Stimulated activated naive CD8-positive, alpha-beta T cell treated with anti-CD3 and anti-CD28 coated beads, Interleukin-15, Interleukin-2, amounts not matched to agents 100 ng/mL and 50 ng/mL, for 24 hours (primary cell): ENCODE measurements around the gene IQGAP3.
"Not testable (repeated sequence)": the region's sequence is repeated elsewhere in the genome, so short reads cannot be mapped to it uniquely, and the experiment has no call there.

ENCODE experiments used
- H3K27ac Mint-ChIP-seq: one replicate; pipeline ENCODE4 v1.8.0; 2021; ENCODE audit warnings: mild to moderate bottlenecking, mixed read lengths
- H3K27me3 Mint-ChIP-seq: one replicate; pipeline ENCODE4 v1.8.0; 2021; ENCODE audit warnings: mixed read lengths
- H3K36me3 Mint-ChIP-seq: one replicate; pipeline ENCODE4 v1.8.0; 2021; ENCODE audit warnings: low read depth, mixed read lengths
- H3K4me1 Mint-ChIP-seq: one replicate; pipeline ENCODE4 v1.8.0; 2021; ENCODE audit warnings: low read depth, mixed read lengths
- H3K4me3 Mint-ChIP-seq: one replicate; pipeline ENCODE4 v1.8.0; 2021; ENCODE audit warnings: mild to moderate bottlenecking, mixed read lengths
- H3K9me3 Mint-ChIP-seq: one replicate; pipeline ENCODE4 v1.8.0; 2021; ENCODE audit warnings: mixed read lengths

IQGAP3 gene

DNA sequence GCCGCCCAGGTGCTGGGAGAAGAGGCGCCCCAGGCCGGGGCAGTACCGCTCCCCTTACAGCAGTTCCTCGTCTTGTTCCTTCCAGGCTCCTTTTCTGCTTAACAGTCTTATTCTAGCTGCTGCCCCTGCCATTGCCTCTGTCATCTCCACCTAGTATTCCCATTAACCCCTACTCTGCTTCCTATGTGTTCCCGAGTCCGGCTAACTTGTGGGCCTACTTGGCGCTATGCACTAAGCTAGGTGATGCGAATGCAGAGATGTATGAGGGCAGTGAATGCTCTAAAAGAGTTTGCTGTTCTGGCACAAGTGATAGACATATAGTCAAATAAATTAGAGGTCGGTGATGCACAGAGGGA lies 276 bp upstream of the IQGAP3 start:
- H3K36me3 Mint-ChIP-seq = peaks cover 4% of the 10 kb centered on the region
- H3K9me3 Mint-ChIP-seq = no peaks in the 10 kb centered on the region
- peaks cover 25% of the 10 kb centered on the region for H3K27me3 Mint-ChIP-seq
- H3K27ac Mint-ChIP-seq = peak overlapping the region; percentile 89
- H3K4me3 Mint-ChIP-seq = peak overlapping the region; percentile 100
- H3K4me1 Mint-ChIP-seq = peaks cover 24% of the 10 kb centered on the region

DNA sequence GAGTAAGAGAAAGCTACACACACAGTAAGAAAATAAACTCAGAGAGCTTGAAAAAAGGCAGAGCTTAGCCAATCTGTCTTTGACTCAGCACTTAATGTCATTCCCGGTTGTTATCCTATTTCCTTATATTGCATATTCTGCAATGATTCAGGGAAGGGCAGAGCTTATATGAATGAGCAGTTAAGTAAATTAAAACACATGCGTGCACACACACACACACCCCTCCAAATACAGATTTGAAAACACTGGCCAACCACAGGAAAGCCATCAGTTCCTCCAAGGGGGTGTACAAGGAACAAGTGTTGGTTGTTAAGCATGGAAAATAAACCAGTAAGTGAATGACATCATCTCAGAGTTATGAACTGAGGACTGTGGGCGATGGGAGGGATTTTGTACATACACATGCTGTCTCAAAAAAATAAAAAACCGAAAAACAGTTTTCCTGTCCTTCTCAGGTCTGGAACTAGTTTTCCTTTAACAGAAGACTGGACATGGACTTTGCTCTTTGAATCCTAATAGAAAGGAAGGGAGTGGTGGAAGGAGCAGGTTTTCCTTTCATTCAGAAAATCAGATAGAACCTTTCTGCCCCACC lies 1.0 kb downstream of the IQGAP3 start:
- Mint-ChIP-seq H3K27me3 (peaks cover 25% of the 10 kb centered on the region), H3K4me3 (peak overlapping the region; percentile 100), H3K4me1 (peaks cover 24% of the 10 kb centered on the region), H3K36me3 (peaks cover 4% of the 10 kb centered on the region), H3K9me3 (no peaks in the 10 kb centered on the region), H3K27ac (no peak overlapping the region)

DNA sequence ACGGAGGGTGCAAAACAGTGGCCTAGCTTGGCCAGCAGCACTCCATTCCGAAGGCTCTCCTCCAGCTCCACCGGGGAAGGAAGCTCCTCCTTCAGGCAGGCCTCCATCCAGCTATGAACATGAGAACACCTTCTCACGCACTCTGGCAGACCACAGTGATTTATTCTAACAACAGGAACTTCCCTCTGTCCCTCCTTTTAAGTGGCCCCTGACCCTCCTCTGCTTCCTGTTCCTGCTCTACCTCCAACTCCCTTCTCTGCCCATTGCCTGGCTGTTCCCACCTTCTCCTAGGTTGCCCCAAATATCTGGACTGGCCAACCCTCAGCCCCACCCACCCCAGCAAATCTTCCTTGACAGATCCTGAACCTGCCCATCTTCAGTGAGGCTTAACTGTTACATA lies 5.9 kb downstream of the IQGAP3 start:
- no peaks in the 10 kb centered on the region for H3K9me3 Mint-ChIP-seq
- H3K27ac Mint-ChIP-seq = no peak overlapping the region
- peaks cover 9% of the 10 kb centered on the region for H3K4me1 Mint-ChIP-seq
- peaks cover 6% of the 10 kb centered on the region for H3K27me3 Mint-ChIP-seq
- H3K4me3 Mint-ChIP-seq = no peak overlapping the region
- no peaks in the 10 kb centered on the region for H3K36me3 Mint-ChIP-seq

DNA sequence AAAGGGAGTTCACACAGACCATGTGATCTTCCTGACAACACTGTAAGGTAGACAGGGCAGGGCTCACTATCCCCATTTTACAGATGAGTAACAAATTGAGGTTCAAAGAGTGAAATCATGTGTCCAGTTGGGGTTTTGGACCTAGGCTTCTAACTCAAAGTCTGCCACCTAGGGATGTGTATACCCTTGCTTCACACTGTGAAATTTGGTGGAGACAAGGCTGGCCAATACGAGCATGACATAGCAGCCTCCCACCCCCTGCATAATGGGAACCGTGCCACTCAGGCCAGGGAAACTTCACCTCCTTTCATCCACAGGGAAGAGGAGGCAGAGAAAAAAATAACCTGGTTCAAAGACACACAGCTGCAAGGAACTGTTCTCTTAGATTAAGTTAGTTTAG lies 6.8 kb downstream of the IQGAP3 start:
- H3K4me3 Mint-ChIP-seq = no peak overlapping the region
- H3K9me3 Mint-ChIP-seq = no peaks in the 10 kb centered on the region
- H3K27ac Mint-ChIP-seq = no peak overlapping the region
- no peaks in the 10 kb centered on the region for H3K27me3 Mint-ChIP-seq
- no peaks in the 10 kb centered on the region for H3K4me1 Mint-ChIP-seq
- H3K36me3 Mint-ChIP-seq = no peaks in the 10 kb centered on the region

DNA sequence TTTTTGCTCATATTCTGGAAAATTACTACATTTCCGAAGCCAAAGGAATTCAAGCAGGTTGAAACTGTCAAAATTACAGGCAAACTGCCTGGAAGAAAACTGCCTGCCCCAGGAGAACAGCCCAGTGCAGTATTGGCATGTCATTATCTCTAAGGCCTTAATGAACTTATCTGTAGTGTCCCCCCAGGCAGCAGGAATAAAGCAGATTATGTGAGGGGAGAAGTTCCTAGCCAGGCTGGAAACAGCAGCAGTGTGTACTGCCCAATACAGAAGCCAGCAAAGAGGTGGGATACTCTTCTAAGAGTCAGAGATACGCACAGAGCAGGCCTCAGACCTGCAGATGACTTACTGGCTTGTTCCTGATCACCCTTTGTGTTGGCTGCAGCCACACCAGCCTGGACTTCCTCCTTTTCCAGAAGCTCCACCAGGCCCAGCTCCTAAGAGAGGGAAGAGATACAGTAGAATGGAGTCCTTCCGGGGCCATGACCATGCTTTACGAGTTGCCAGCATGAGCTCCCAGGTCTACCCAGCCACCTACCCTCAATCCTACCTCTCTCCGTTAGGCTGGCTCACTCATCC lies 11.7 kb downstream of the IQGAP3 start:
- H3K4me3 Mint-ChIP-seq = no peak overlapping the region
- no peaks in the 10 kb centered on the region for H3K4me1 Mint-ChIP-seq
- H3K9me3 Mint-ChIP-seq = no peaks in the 10 kb centered on the region
- no peak overlapping the region for H3K27ac Mint-ChIP-seq
- H3K36me3 Mint-ChIP-seq = no peaks in the 10 kb centered on the region
- H3K27me3 Mint-ChIP-seq = no peaks in the 10 kb centered on the region

DNA sequence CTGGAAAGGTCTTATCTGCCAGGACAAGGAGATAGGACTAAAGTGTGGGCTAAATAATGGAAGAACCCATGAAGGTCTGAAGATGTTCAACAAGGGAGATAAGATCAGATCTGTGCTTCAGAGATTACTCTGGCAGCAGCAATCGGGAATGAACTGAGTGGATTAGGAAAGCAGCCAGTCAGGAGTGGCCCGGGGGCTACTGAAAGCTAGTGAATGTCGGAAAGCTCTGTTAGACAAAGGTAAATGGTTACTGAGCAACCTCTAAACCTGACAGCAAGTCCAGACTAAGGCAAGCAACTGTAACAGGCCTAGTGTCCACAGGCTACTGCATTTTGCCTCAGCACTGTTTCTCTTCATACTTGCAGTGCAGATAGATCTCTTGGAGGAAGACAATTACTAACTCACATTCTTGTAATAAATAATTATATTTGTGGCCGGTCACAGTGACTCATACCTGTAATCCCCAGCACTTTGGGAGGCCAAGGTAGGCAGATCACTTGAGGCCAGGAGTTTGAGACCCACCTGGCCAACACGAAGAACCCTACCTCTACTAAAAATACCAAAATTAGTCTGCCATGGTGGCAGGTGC lies 12.5 kb downstream of the IQGAP3 start:
- H3K27me3 Mint-ChIP-seq = no peaks in the 10 kb centered on the region
- H3K36me3 Mint-ChIP-seq = no peaks in the 10 kb centered on the region
- no peak overlapping the region for H3K4me3 Mint-ChIP-seq
- no peaks in the 10 kb centered on the region for H3K4me1 Mint-ChIP-seq
- H3K27ac Mint-ChIP-seq = no peak overlapping the region
- no peaks in the 10 kb centered on the region for H3K9me3 Mint-ChIP-seq

DNA sequence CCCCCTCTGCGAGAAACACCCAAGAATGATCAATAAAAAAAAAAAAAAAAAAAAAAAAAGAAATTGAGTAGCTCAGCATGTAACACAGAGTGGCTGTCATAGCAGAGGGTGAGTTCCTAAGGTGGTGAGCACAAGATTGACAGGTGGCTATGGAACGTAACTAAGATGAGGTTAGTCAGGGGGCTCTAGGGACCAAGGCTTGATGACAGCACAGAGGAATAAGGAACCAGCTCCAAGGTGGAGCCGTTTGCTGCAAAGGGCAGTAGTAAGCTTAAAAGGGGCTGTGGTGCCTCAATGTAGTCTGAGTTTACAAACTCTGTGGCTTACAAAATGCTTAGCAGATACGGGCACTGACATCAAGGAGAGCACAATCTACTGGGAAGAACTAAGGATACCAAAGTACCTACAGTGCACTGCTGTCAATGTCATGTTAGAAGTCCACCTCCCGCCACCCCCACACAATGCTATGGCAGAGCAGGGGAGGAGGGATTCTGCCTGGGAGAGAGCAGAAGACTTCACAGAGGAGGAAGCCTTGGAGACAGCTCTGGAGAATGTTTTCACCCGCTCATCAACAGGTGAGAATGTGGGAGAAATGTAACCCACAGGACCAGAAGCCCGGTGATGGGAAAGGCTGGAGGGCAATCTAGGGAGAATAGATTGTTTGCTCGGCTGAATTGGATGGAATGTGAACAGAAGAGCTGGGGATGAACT lies 13.1 kb downstream of the IQGAP3 start:
- Mint-ChIP-seq H3K4me3 (no peak overlapping the region), H3K4me1 (no peaks in the 10 kb centered on the region), H3K9me3 (no peaks in the 10 kb centered on the region), H3K27ac (no peak overlapping the region), H3K27me3 (no peaks in the 10 kb centered on the region), H3K36me3 (no peaks in the 10 kb centered on the region)

DNA sequence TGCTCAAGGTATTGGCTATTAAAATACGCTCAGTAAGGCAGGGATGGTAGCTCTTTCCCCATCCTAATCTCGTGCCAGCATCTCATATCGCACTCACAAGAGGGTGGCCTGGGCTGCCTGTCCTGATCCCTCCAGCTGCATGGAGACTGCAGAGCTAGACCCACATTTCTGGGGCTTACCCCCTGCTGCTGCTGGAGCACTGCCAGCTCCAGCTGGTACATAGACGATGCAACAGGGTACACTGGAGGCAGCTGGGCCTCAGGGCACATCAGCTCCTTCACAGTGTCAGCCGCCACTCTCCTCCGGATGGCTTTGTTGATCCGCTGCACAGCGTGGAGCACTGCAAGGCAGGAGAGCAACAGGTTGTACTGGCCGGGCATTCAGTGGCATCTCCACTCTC lies 16.0 kb downstream of the IQGAP3 start:
- Mint-ChIP-seq H3K27me3 (no peaks in the 10 kb centered on the region), H3K4me3 (no peak overlapping the region), H3K36me3 (no peaks in the 10 kb centered on the region), H3K9me3 (no peaks in the 10 kb centered on the region), H3K4me1 (peaks cover 12% of the 10 kb centered on the region), H3K27ac (no peak overlapping the region)

DNA sequence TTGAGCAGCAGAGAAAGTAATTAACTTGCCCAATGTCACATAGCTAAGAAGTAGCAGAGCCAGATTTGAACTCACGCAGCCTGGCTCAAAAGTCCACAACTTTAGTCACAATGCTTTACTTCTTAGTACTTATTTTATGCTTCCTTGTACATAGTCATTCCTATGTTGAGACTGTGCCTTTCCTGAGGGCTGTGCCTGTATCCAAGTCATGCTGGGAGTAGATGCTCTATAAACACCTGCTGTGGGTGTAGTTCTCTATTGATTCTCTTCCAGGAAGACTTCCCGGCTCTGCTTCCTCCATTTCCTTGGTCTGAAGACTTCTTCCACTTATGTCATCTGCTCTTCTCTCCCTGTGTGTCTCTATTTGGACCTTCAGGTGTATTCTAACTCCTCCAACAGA lies 16.6 kb downstream of the IQGAP3 start:
- peaks cover 14% of the 10 kb centered on the region for H3K4me1 Mint-ChIP-seq
- H3K27ac Mint-ChIP-seq = no peak overlapping the region
- no peaks in the 10 kb centered on the region for H3K36me3 Mint-ChIP-seq
- H3K27me3 Mint-ChIP-seq = no peaks in the 10 kb centered on the region
- no peaks in the 10 kb centered on the region for H3K9me3 Mint-ChIP-seq
- H3K4me3 Mint-ChIP-seq = no peak overlapping the region

DNA sequence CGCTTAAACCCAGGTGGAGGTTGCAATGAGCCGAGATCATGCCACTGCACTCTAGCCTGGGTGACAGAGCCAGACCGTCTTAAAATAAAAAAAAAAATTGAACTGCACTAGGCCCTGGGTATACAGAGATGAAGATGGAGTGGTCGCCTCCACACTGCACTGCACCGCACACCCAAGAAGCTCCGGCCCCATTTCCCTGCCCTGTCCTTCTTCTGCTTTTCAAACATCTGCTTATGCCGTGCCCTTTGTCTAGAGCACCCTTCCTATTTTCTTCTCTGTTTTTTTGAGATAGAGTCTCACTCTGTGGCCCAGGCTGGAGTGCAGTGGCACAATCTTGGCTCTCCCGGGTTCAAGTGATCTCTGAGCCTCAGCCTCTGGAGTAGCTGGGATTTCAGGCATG lies 17.4 kb downstream of the IQGAP3 start:
- Mint-ChIP-seq H3K36me3 (no peaks in the 10 kb centered on the region), H3K4me3 (no peak overlapping the region), H3K27me3 (no peaks in the 10 kb centered on the region), H3K4me1 (peaks cover 14% of the 10 kb centered on the region), H3K27ac (no peak overlapping the region), H3K9me3 (no peaks in the 10 kb centered on the region)

DNA sequence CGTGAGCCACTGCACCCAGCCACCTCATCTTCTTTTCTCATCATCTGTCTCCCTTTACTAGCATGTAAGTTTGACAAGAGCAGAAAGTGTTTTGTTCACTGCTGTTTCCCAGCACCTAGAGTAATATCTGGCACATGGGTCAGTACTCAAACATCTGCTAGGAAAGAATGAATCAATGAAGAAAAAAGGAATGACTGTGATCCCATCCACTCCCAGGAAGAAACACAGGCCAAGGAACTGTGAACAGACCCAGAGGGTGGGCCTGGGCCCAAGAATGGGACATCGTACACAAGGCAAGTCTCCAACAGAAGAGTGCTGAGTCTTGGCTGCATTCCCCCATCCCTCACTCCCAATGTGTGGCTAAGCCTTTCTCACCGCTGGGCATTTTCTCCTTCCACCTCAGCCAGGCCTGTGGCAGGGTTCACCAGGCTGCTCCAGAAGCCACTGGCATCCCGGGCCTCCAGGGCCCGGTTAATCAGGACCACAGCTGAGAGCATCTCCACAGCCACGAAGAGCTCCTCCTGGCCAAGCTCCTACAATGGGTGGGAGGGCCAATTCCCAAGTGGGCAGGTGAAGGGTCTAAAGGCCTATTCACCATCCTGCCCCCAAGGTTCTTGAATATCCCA lies 18.4 kb downstream of the IQGAP3 start:
- no peak overlapping the region for H3K4me3 Mint-ChIP-seq
- H3K27me3 Mint-ChIP-seq = no peaks in the 10 kb centered on the region
- no peaks in the 10 kb centered on the region for H3K9me3 Mint-ChIP-seq
- H3K27ac Mint-ChIP-seq = no peak overlapping the region
- H3K4me1 Mint-ChIP-seq = peaks cover 14% of the 10 kb centered on the region
- no peaks in the 10 kb centered on the region for H3K36me3 Mint-ChIP-seq

DNA sequence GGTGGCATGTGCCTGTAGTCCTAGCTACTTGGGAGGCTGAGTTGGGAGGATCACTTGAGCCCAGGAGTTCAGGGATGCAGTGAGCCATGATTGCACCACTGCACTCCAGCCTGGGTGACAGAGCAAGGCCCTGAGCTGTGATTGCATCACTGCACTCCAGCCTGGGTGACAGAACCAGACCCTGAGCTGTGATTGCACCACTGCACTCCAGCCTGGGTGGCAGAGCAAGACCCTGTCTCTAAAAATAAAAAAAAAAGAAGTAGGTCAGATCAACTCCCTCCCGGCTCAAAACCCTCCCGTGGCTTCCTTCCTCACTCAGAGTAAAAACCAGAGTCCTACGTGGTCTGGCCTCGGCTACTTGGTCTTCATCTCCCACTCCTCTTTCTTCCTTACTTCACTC lies 19.4 kb downstream of the IQGAP3 start:
- H3K4me1 Mint-ChIP-seq = peaks cover 14% of the 10 kb centered on the region
- H3K36me3 Mint-ChIP-seq, H3K4me3 Mint-ChIP-seq: not testable (repeated sequence)

DNA sequence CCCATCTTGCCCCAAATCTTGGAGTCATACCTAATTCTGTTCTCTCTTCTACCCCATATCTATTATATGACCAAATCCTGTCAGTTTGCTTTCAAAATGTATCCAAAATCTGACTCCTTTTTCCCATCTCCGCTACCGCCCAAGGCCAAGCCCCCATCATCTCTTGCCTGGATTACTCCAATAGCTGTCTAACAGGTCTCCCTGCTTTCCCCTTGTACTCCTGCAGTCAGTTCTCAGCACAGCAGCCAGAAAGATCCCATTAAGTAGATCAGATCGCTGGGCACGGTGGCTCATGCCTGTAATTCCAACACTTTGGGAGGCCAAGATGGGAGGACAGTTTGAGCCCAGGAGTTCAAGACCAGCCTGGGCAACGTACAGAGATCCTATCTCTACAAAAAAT lies 19.8 kb downstream of the IQGAP3 start:
- no peak overlapping the region for H3K27ac Mint-ChIP-seq
- no peak overlapping the region for H3K4me3 Mint-ChIP-seq
- H3K36me3 Mint-ChIP-seq = no peaks in the 10 kb centered on the region
- H3K4me1 Mint-ChIP-seq = peaks cover 14% of the 10 kb centered on the region
- H3K9me3 Mint-ChIP-seq = no peaks in the 10 kb centered on the region
- no peaks in the 10 kb centered on the region for H3K27me3 Mint-ChIP-seq

More for the DNA sequence above, 19.4 kb downstream of the IQGAP3 start:
- H3K9me3 Mint-ChIP-seq, H3K27me3 Mint-ChIP-seq, H3K27ac Mint-ChIP-seq: not testable (repeated sequence)

DNA sequence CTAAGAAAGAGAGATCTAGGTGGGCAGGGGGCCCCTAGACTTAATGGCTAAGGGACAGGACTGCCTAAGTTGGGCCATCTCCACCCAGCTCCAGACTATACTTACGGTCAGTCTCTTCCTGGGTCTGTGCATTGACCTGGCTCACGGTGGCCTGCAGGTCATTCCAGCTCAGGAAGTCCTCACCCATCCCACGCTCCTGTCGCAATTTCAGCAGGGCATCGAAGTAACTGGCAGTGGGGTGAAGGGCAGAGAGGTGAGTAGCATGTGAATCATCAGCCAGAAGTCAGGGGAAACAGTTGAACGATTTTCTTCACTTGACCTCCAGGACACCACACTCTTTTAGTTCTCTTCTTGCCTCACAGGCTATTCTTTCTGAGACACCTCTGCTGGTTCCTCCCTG lies 20.5 kb downstream of the IQGAP3 start:
- Mint-ChIP-seq H3K27ac (no peak overlapping the region), H3K4me1 (peaks cover 14% of the 10 kb centered on the region), H3K36me3 (no peaks in the 10 kb centered on the region), H3K4me3 (no peak overlapping the region), H3K27me3 (no peaks in the 10 kb centered on the region), H3K9me3 (no peaks in the 10 kb centered on the region)

DNA sequence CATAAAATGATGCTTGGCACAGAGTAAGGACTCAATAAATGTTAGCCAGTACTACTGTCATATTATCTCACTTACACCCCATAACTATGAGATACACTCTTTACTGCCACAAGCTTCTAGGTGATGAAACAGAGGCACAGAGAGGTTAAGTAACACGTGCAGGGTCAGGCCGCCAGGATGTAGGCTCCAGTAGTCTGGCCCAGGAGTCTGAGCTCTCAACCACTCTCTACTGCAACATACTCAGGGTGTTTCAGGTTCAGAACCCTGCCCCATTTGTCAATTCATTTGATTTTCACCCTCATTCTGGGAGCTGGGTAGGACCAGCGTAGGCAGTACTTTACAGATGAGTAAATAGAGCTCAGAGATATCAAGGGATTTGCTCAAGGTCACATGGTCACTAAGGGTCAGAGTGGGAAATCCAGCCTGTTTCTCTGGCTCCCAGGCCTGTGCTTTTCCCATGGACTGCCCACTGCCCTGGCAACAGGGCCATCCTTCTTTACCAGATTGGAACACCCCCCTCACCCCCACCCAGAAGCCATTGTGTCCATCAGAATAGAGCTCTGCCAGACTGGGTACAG lies 21.2 kb downstream of the IQGAP3 start:
- Mint-ChIP-seq H3K27me3 (no peaks in the 10 kb centered on the region), H3K4me3 (no peak overlapping the region), H3K4me1 (peaks cover 14% of the 10 kb centered on the region), H3K36me3 (no peaks in the 10 kb centered on the region), H3K27ac (no peak overlapping the region), H3K9me3 (no peaks in the 10 kb centered on the region)
